Endothelial cell of umbilical vein (primary cell): ENCODE results near the gene HSD17B7.

ENCODE experiments used
- EZH2 ChIP-seq: IDR thresholded peaks from 2 replicates; pipeline ENCODE4 v1.6.1; 2012; ENCODE audit warnings: borderline replicate concordance, low read depth, mild to moderate bottlenecking, moderate library complexity, low read length, inconsistent platforms; ENCODE audit not compliant: severe bottlenecking
- GATA2 ChIP-seq: IDR thresholded peaks from 2 replicates; pipeline ENCODE4 v1.7.0; 2011; ENCODE audit warnings: low read depth, mild to moderate bottlenecking, moderate library complexity, mixed read lengths, low read length; ENCODE audit not compliant: insufficient read length, insufficient read depth
- JUN ChIP-seq: IDR thresholded peaks from 2 replicates; pipeline ENCODE4 v1.6.1; 2011; ENCODE audit warnings: borderline replicate concordance, low read depth; ENCODE audit not compliant: insufficient read length, insufficient read depth
- MYC ChIP-seq: IDR thresholded peaks from one replicate; pipeline ENCODE4 v1.6.1; 2011; ENCODE audit warnings: mild to moderate bottlenecking, low read depth, low read length
- POLR2A ChIP-seq: IDR thresholded peaks from 2 replicates; pipeline ENCODE4 v1.6.1; 2012; ENCODE audit warnings: low read depth, mild to moderate bottlenecking, control low read depth, low read length
- POLR2AphosphoS5 ChIP-seq: IDR thresholded peaks from 2 replicates; pipeline ENCODE4 v1.6.1; 2012; ENCODE audit warnings: low read depth, mild to moderate bottlenecking, control low read depth, low read length, moderate library complexity; ENCODE audit not compliant: insufficient read depth
- TF ChIP-seq, protein P1 (sequence below), 2 donors: IDR thresholded peaks; 1 replicate in 1 of 2; 2 replicates in 1 of 2; pipeline ENCODE4 v1.5.1; 2011; ENCODE audit warnings: low read length in 2 of 2, mild to moderate bottlenecking in 2 of 2, moderate library complexity in 2 of 2, control low read depth in 1 of 2, inconsistent platforms in 1 of 2, low read depth in 1 of 2; ENCODE audit not compliant: insufficient read depth in 1 of 2; ENCODE audit errors: extremely low read depth in 1 of 2
- TF ChIP-seq, protein P2 (sequence below): IDR thresholded peaks from 2 replicates; pipeline ENCODE4 v1.6.1; 2011; ENCODE audit not compliant: insufficient read depth, insufficient read length

DNA sequence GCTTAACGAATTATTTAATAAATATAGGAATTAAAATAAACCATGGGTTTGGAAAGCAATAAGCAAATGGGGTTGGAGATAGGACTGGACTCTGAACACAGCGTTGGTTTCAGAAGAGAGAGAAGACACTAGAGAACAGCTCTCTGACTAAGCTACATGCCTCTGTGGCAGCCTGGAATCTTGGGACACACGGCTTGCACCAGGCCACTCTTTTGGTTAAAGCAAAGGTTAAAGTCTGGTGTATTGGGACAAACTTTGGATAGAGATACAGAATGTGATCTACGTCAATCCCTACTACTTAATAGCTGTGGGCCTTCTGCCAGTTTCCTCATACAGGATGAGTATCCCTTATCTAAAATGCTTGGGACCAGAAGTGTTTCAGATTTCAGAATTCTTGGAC, 49.7 kb upstream of the HSD17B7 start:
- TF ChIP-seq, protein P1, sequence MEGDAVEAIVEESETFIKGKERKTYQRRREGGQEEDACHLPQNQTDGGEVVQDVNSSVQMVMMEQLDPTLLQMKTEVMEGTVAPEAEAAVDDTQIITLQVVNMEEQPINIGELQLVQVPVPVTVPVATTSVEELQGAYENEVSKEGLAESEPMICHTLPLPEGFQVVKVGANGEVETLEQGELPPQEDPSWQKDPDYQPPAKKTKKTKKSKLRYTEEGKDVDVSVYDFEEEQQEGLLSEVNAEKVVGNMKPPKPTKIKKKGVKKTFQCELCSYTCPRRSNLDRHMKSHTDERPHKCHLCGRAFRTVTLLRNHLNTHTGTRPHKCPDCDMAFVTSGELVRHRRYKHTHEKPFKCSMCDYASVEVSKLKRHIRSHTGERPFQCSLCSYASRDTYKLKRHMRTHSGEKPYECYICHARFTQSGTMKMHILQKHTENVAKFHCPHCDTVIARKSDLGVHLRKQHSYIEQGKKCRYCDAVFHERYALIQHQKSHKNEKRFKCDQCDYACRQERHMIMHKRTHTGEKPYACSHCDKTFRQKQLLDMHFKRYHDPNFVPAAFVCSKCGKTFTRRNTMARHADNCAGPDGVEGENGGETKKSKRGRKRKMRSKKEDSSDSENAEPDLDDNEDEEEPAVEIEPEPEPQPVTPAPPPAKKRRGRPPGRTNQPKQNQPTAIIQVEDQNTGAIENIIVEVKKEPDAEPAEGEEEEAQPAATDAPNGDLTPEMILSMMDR (IDR thresholded peaks at IDR 0.05; ENCODE audit: extremely low read depth in 1 of 2, insufficient read depth in 1 of 2, low read depth in 1 of 2, low read length in 2 of 2), result no peak
- TF ChIP-seq, protein P2, sequence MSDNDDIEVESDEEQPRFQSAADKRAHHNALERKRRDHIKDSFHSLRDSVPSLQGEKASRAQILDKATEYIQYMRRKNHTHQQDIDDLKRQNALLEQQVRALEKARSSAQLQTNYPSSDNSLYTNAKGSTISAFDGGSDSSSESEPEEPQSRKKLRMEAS, result no peak
- TF ChIP-seq EZH2 (no peak), POLR2A (no peak), MYC (no peak), GATA2 (no peak), POLR2AphosphoS5 (no peak), JUN (no peak)
